ENCODE data around the gene OSBPL9. TPM values are rescaled to one million over a fixed set of nuclear protein-coding genes. Genes with fewer than 3 reads are reported as not detected.

The OSBPL9 gene
- total and polyA plus RNA-seq, 9 of the 15 experiments (the other 6 are each of a cell fraction or from before 2014, with no cell fraction given), result 43.9 to 217 (median 170) TPM

GRCh38 chr1:51648180-51649109 is 31.6 kb downstream of the OSBPL9 start (continued):
- no peak for TF ChIP-seq ATF2 (CRISPR knock-in tag; IDR thresholded peaks at IDR 0.05)
- peak; percentile 29; the same call in 1 of the 2 replicates for TF ChIP-seq ZNF592 (IDR thresholded peaks at IDR 0.05)
- no peak for TF ChIP-seq ZNF785 (CRISPR knock-in tag; IDR thresholded peaks at IDR 0.05)
- TF ChIP-seq SLC30A9 (CRISPR knock-in tag; IDR thresholded peaks at IDR 0.05), result no peak
- no peak for TF ChIP-seq HNRNPL (IDR thresholded peaks at IDR 0.05; ENCODE audit: low read depth, low read length)
- TF ChIP-seq KDM2B (CRISPR knock-in tag; IDR thresholded peaks at IDR 0.05), result no peak
- TF ChIP-seq ZNF24 (IDR thresholded peaks at IDR 0.05), result no peak
- TF ChIP-seq ZNF75A (CRISPR knock-in tag; IDR thresholded peaks at IDR 0.05), result no peak
- TF ChIP-seq ZBTB1 (CRISPR knock-in tag; IDR thresholded peaks at IDR 0.05; ENCODE audit: borderline replicate concordance, low read depth), result no peak
- no peak for TF ChIP-seq HMG20A (CRISPR knock-in tag; conservative IDR thresholded peaks at IDR 0.05)
- peak; percentile 98 for TF ChIP-seq CEBPB (tag; IDR thresholded peaks at IDR 0.05)
- peak; percentile 73 for TF ChIP-seq JUND (IDR thresholded peaks at IDR 0.05; ENCODE audit: borderline replicate concordance, low read depth, low read length)
- TF ChIP-seq JUND (tag; IDR thresholded peaks at IDR 0.05; ENCODE audit: borderline replicate concordance, low read depth, low read length), result peak; percentile 66; the same call in 2 of the 3 replicates
- TF ChIP-seq ZKSCAN1 (IDR thresholded peaks at IDR 0.05; ENCODE audit: low read depth, low read length), result peak; percentile 11; the same call in 1 of the 2 replicates
- TF ChIP-seq L3MBTL2 (IDR thresholded peaks at IDR 0.05), result peak; percentile 44; the same call in 1 of the 2 replicates
- TF ChIP-seq POLR3G (IDR thresholded peaks at IDR 0.05; ENCODE audit: extremely low read depth, insufficient read length, insufficient replicate concordance), result no peak
- TF ChIP-seq SMAD3 (CRISPR knock-in tag; conservative IDR thresholded peaks at IDR 0.05), result no peak
- TF ChIP-seq PRPF4 (IDR thresholded peaks at IDR 0.05; ENCODE audit: insufficient read depth, low read depth, low read length, poor library complexity, severe bottlenecking), result no peak
- TF ChIP-seq SRSF7 (optimal IDR thresholded peaks at IDR 0.05; ENCODE audit: low read depth, low read length), result no peak
- TF ChIP-seq HCFC1 (IDR thresholded peaks at IDR 0.05; ENCODE audit: low read depth, low read length), result no peak
- TF ChIP-seq ZNF253 (CRISPR knock-in tag; conservative IDR thresholded peaks at IDR 0.05), result no peak
